GM21381 (cell line): ENCODE measurements around the gene TEDC1.

Experiments used
- ATAC-seq: cut with Tn5 transposase; IDR thresholded peaks from one replicate; pipeline ENCODE4 v1.9.1; 2021; ENCODE audit warnings: mild to moderate bottlenecking, moderate library complexity; ENCODE audit not compliant: unreplicated experiment

Gene TEDC1

GRCh38 chr14:105490572-105491365 is at the start of gene TEDC1:
TEDC1 (plus strand) TSS chr14:105491246; CDS start chr14:105491376, 130 bp downstream.
- peak; percentile 61 for ATAC-seq

- no peak for ATAC-seq
Observed at GRCh38 chr14:105442125-105442524, 48.9 kb upstream of the TEDC1 start.

DNA sequence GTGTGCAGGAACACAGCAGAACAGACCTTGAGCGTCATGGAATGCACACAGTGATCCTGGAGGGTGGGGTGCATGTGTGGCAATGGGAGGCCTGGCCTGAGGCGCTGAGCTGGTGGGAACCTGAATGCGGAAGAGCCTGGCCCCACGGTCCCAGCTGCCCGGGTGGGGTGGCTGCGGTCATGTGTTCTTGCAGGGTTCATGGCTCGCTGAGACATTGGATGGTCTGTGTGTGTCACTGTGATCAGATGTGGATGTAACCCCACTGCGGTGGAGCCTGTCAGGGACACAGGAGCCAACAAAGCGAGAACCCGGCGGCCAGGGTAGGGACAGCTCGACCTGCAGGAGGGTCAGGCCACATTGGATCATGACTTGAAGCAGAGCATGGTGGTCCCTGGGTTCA is 48.2 kb upstream of the TEDC1 start:
- ATAC-seq = no peak

- ATAC-seq = no peak
Observed at GRCh38 chr14:105444859-105445258, 46.2 kb upstream of the TEDC1 start.

- no peak for ATAC-seq
Observed at GRCh38 chr14:105445290-105445689, 45.8 kb upstream of the TEDC1 start.

DNA sequence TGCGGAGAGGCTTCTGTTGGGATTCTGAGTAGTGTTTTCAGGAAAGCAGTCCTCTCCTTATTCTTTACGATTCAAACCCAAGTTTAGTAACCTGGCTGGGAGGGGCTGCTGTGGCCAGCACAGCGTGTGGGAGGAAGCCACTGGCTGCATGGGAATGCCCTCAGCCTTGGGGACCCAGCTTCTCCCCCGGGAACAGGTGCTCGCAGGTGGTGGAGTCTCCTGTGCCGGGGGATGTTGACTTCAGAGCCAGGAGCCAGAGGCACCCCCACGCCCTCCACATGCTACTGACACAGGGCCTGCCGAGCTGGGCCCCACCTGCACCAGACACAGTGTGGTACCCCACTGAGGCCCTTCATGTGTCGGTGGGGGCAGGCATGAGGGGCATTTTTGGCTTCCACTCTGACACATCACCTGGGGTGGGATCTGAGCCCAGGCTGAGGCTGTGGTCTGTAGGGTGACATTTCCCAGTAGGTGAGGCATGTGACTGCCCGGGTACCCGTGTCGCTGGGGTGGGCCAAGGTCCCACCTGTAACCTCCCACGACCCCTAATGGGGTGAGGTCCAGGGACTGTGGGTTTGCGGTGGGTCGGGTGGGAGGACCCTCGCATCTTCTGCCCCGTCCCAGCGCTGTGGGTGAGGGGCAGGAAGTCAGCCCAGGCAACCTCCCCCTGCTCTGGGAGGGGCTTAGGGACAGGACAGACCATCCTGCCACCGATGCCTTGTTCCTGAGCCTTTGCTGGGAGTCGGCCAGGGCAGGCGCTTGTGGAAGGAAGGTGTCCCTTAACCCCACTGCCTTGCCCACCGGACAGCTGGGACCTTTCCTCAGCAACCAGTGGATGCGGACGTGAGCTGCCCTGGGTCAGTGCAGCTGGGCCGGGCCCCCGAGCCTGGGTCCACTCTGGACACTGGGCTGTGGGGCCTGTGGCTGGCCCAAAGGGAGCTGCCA is 44.9 kb upstream of the TEDC1 start:
- no peak for ATAC-seq

GRCh38 chr14:105446971-105447370 is 44.1 kb upstream of the TEDC1 start:
- ATAC-seq = no peak

GRCh38 chr14:105447651-105448640 is 43.1 kb upstream of the TEDC1 start:
- ATAC-seq = no peak

DNA sequence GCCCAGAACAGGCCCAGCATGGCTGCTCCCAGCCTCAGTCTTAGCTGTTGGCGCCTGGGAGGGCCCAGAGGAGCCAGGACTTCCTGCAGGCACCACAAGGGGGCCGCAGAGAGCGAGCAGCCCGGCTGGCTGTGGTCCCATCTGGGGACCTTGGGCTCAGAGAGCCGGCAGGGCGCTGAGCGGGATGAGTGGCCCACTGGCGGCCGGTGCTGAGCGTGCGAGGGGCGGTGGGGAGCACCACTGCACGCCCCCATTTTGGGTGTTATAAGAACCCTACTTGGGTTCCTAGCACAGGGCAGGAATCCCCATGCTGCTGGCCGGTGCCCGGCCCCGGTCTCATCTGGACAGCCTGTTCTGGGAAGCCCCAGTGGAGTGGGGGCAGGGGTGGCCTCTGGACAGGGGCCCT is 42.3 kb upstream of the TEDC1 start:
- ATAC-seq = no peak

GRCh38 chr14:105449276-105450122 is 41.5 kb upstream of the TEDC1 start:
- no peak for ATAC-seq

- ATAC-seq = no peak
Observed at GRCh38 chr14:105450123-105450505, 40.9 kb upstream of the TEDC1 start.

- no peak for ATAC-seq
Observed at GRCh38 chr14:105450864-105451720, 40.0 kb upstream of the TEDC1 start.

DNA sequence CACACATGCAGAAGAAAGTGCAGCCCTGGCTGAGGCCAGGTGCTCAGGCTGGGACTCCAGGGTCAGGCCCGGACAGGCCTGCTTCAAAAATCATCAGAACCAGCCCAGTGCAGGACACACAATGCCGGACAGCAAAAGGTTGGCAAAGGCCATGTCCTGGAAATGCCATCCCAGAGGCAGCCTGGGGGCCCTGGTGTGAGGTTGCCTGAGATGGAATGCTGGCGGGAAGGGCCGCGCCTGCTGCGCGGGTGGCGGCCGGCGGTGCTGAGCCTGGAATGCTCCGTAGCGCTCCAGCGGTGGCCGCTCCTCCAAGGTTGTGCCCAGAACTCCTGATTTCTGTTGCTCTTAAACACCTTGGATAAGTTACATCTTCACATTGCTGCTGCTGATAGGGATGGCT is 38.1 kb upstream of the TEDC1 start:
- no peak for ATAC-seq

DNA sequence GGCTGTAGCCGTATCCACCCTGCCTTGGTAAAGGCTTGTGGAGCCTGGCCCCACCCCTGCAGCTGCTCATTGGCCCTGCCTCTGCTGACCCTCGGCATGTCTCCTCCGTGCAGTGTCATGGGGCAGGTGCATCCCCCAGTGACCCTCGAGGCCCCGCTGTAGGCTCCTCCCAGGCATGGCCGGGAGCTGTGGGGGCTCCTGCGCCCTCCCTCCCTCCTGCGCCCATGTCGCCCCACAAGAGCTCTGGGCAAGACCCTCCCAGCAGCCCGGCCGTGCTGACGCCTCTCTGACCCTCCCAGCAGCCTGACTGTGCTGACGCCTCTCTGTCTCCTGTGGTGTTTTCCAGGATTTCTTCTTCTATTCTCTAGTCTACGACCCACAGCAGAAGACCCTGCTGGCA is 37.2 kb upstream of the TEDC1 start:
- ATAC-seq = no peak

DNA sequence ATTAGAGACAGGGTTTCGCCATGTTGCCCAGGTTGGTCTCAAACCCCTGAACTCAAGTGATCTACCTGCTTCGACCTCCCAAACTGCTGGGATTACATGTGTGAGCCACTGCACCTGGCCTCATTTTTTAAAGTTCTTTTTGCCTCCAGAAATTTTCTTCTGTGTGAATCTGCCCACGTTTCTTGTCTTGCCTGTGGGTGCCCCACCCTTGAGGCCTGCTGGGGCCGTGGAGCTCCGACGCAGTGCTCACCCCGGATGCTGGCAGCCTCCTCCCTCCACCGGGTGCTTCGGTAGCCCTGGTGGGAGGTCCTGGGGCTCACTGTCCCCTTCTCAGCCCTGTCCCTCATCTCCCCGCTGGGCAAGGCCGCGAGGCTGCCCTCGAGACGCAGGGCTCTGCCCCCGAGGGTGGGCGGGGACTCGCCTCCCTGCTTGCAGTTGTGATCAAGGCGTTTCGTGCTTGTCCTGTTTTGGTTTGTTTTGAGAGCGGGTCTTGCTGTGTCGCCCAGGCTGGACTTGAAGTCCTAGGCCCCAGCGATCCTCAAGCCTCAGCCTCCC is 35.9 kb upstream of the TEDC1 start:
- no peak for ATAC-seq

DNA sequence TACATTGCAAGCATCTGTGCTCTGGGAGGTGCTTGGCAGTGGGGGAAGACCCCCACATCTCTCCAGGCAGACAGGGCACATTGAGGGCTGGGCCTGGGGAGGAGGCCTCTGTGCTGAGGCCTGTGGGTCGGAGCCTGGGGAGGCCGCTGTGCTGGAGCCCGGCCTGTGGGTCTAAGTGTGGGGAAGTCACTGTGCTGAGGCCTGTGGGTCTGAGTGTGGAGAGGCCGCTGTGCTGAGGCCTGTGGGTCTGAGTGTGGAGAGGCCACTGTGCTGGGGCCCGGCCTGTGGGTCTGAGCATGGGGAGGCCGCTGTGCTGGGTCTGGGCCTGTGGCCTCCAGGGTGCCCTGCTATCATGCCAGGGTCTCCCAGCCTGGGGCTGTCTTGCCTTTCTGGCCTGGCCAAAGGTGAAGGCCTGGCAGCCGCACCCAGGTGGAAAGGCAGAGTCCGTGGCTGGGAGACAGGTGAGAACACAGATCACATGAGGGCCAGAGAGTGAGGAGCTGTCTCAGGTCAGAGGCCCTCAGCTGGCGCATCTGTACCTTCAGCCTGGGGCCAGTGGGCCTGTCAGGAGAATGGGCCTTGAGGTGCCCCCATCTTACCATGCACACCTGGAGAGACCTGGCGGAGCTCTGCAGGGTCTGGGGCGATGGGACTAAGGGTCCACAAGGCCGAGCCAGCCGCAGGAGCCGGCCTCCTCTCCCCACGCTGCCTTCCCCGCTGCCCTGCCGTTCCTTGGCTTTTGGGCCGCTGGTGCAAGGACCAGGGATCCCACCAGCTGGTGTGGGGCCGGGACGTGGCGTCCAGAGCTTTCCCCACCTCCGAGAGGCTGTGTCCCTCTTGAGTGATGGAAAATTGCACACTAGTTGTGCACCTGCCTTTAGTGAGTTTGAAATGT is 35.0 kb upstream of the TEDC1 start:
- no peak for ATAC-seq

GRCh38 chr14:105456736-105457617 is 34.1 kb upstream of the TEDC1 start:
- ATAC-seq = no peak
